A673 (cell line): ENCODE results near the gene CHEK1.

Experiments
- EZH2 ChIP-seq: fragments of 200-600 bp; sonication (generic); IDR thresholded peaks from 2 replicates; pipeline ENCODE4 v1.6.1; 2017; ENCODE audit warnings: borderline replicate concordance, low read depth, mild to moderate bottlenecking, mixed read lengths, antibody characterized with exemption, low read length; ENCODE audit not compliant: poor library complexity, severe bottlenecking
- TF ChIP-seq, protein P1 (sequence below): fragments of 300-800, 200-600 bp; sonication (generic); conservative IDR thresholded peaks from 2 replicates; pipeline ENCODE4 v1.5.1; 2017; ENCODE audit warnings: low read depth, mild to moderate bottlenecking, antibody characterized with exemption, low read length, moderate library complexity, mixed read lengths

DNA sequence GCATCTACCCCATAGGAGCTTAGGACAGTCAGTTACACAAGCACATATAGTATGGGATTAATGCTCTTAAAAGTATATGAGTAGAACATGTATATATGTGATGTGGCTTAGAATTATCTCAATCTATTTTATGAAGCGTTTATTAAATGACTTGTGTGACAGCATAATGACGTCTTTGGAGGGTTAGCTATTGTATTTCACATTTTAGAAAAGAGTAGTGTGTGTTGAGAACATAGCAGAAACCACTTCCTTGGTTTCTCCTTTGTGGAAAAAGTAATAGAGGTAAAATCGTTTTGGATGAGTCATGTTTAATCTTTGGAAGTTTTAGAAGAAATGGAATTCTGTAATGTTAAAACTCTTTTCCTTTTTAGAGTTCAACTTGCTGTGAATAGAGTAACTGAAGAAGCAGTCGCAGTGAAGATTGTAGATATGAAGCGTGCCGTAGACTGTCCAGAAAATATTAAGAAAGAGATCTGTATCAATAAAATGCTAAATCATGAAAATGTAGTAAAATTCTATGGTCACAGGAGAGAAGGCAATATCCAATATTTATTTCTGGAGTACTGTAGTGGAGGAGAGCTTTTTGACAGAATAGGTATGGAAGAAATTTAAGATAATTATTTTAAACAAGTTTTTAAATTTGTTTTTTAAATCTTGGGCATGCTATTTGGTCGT, 2.4 kb downstream of the CHEK1 start:
- TF ChIP-seq, protein P1, sequence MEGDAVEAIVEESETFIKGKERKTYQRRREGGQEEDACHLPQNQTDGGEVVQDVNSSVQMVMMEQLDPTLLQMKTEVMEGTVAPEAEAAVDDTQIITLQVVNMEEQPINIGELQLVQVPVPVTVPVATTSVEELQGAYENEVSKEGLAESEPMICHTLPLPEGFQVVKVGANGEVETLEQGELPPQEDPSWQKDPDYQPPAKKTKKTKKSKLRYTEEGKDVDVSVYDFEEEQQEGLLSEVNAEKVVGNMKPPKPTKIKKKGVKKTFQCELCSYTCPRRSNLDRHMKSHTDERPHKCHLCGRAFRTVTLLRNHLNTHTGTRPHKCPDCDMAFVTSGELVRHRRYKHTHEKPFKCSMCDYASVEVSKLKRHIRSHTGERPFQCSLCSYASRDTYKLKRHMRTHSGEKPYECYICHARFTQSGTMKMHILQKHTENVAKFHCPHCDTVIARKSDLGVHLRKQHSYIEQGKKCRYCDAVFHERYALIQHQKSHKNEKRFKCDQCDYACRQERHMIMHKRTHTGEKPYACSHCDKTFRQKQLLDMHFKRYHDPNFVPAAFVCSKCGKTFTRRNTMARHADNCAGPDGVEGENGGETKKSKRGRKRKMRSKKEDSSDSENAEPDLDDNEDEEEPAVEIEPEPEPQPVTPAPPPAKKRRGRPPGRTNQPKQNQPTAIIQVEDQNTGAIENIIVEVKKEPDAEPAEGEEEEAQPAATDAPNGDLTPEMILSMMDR, result no peak
- TF ChIP-seq EZH2, result no peak
